GM13976 (cell line): Measurements from ENCODE around the gene TEX101.
A peak's percentile ranks its signal among the peaks of the same experiment; 100 is the strongest.

ENCODE experiments used
- DNase-seq: peaks from one replicate; pipeline ENCODE4 v3.0.0; 2012; ENCODE audit warnings: low spot score
- CTCF ChIP-seq: IDR thresholded peaks from 2 replicates; pipeline ENCODE4 v1.5.1; 2012; ENCODE audit warnings: borderline replicate concordance, mild to moderate bottlenecking; ENCODE audit not compliant: insufficient read depth; ENCODE audit errors: extremely low read depth, missing control alignments, control extremely low read depth
- in situ Hi-C: fragments of 300-500 bp; cut with MboI; formaldehyde crosslinking; loops from one replicate; pipeline ENCODE4 v1.12.0; 2022; ENCODE audit warnings: low sequenced_read_pairs, mixed read lengths, inconsistent platforms; ENCODE audit not compliant: unreplicated experiment

Gene TEX101

GRCh38 chr19:43425567-43426392 is 11.1 kb downstream of the TEX101 start:
- TF ChIP-seq CTCF = peak; percentile 14
- in situ Hi-C loops = no loop called here
- no peak for DNase-seq

GRCh38 chr19:43429395-43429794 is 14.7 kb downstream of the TEX101 start:
- no peak for DNase-seq
- in situ Hi-C loops = no loop called here
- no peak for TF ChIP-seq CTCF

- no peak for TF ChIP-seq CTCF
- in situ Hi-C loops = no loop called here
- DNase-seq = no peak
Measured at GRCh38 chr19:43430142-43430710, 15.5 kb downstream of the TEX101 start.

GRCh38 chr19:43430976-43431375 is 16.3 kb downstream of the TEX101 start:
- in situ Hi-C loops = no loop called here
- TF ChIP-seq CTCF = no peak
- no peak for DNase-seq

- DNase-seq = no peak
- TF ChIP-seq CTCF = no peak
- in situ Hi-C loops = no loop called here
Measured at GRCh38 chr19:43433358-43433673, 18.6 kb downstream of the TEX101 start.

GRCh38 chr19:43433689-43434088 is 19.0 kb downstream of the TEX101 start:
- in situ Hi-C loops = no loop called here
- no peak for TF ChIP-seq CTCF
- DNase-seq = no peak
